Retina (tissue), 1 donor: ENCODE data around the gene CALM1.

Source experiments
- DNase-seq: peaks from one replicate; pipeline ENCODE4 v3.0.0-alpha.2; 2016

CALM1 gene

GRCh38 chr14:90444077-90444696 is 47.4 kb downstream of the CALM1 start:
- DNase-seq: no peak

GRCh38 chr14:90445011-90445410 is 48.2 kb downstream of the CALM1 start:
- no peak for DNase-seq

- no peak for DNase-seq
Measured at GRCh38 chr14:90446405-90446804, 49.6 kb downstream of the CALM1 start.

GRCh38 chr14:90447720-90448497 is 51.1 kb downstream of the CALM1 start:
- no peak for DNase-seq

- no peak for DNase-seq
Measured at GRCh38 chr14:90449411-90449810, 52.6 kb downstream of the CALM1 start.

GRCh38 chr14:90450151-90450550 is 53.3 kb downstream of the CALM1 start:
- DNase-seq: no peak

GRCh38 chr14:90450667-90451066 is 53.8 kb downstream of the CALM1 start:
- DNase-seq: no peak

GRCh38 chr14:90451443-90451842 is 54.6 kb downstream of the CALM1 start:
- DNase-seq: no peak

- DNase-seq: no peak
Measured at GRCh38 chr14:90451961-90452360, 55.1 kb downstream of the CALM1 start.

GRCh38 chr14:90452366-90452765 is 55.5 kb downstream of the CALM1 start:
- no peak for DNase-seq

- DNase-seq: peak; percentile 32
Measured at GRCh38 chr14:90453401-90453951, 56.6 kb downstream of the CALM1 start.

GRCh38 chr14:90454041-90455000 is 57.5 kb downstream of the CALM1 start:
- peak; percentile 97 for DNase-seq

GRCh38 chr14:90455100-90455571 is 58.3 kb downstream of the CALM1 start:
- DNase-seq: peak; percentile 64

- peak; percentile 51 for DNase-seq
Measured at GRCh38 chr14:90456551-90456950, 59.7 kb downstream of the CALM1 start.

- no peak for DNase-seq
Measured at GRCh38 chr14:90457186-90457585, 60.4 kb downstream of the CALM1 start.
